GM13976 (cell line): ENCODE data around the gene LRRC14B.
"Not testable (repeated sequence)": the region's sequence is repeated elsewhere in the genome, so short reads cannot be mapped to it uniquely, and the experiment has no call there.

Experiments used
- DNase-seq: peaks from one replicate; pipeline ENCODE4 v3.0.0; 2012; ENCODE audit warnings: low spot score
- in situ Hi-C: fragments of 300-500 bp; cut with MboI; formaldehyde crosslinking; loops from one replicate; pipeline ENCODE4 v1.12.0; 2022; ENCODE audit warnings: low sequenced_read_pairs, mixed read lengths, inconsistent platforms; ENCODE audit not compliant: unreplicated experiment
- TF ChIP-seq, protein P1 (sequence below): IDR thresholded peaks from 2 replicates; pipeline ENCODE4 v1.5.1; 2012; ENCODE audit warnings: borderline replicate concordance, mild to moderate bottlenecking; ENCODE audit not compliant: insufficient read depth; ENCODE audit errors: extremely low read depth, missing control alignments, control extremely low read depth

Gene LRRC14B

DNA sequence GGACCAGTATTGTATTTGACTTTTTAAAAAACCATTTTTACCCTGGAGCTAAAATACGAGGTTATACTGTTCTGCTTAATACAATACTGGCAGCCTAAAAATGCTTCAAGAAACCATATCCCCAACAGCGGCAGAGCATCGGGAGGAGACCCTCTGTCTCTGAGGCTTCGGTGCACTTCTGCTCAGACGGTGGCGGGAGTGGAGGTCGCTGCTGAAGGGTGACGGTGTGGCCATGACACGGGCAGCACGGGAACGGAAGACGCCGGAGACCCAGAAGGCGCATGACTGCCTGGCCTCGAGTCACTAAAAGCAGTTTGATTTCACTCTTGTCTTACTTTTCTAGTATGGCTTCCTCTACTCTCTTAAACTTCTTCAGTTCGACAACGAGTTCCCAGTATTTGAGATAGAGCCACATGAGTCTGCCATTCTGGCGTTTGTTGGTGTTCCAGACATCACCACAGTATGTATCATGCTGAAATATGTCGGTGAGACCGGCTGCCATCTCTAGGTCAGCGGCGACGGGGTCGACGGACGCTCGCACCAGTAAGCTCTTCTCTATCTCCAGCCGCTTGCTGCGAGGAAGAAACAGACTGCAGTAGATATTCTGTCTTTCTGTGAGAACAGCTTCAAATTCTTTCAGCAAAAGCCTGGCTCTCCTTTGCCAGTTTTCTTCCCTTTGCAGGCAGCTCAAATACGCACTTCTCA lies 13.8 kb downstream of the LRRC14B start:
- TF ChIP-seq, protein P1, sequence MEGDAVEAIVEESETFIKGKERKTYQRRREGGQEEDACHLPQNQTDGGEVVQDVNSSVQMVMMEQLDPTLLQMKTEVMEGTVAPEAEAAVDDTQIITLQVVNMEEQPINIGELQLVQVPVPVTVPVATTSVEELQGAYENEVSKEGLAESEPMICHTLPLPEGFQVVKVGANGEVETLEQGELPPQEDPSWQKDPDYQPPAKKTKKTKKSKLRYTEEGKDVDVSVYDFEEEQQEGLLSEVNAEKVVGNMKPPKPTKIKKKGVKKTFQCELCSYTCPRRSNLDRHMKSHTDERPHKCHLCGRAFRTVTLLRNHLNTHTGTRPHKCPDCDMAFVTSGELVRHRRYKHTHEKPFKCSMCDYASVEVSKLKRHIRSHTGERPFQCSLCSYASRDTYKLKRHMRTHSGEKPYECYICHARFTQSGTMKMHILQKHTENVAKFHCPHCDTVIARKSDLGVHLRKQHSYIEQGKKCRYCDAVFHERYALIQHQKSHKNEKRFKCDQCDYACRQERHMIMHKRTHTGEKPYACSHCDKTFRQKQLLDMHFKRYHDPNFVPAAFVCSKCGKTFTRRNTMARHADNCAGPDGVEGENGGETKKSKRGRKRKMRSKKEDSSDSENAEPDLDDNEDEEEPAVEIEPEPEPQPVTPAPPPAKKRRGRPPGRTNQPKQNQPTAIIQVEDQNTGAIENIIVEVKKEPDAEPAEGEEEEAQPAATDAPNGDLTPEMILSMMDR, result no peak
- DNase-seq, result no peak
- in situ Hi-C loops, result no loop called here

DNA sequence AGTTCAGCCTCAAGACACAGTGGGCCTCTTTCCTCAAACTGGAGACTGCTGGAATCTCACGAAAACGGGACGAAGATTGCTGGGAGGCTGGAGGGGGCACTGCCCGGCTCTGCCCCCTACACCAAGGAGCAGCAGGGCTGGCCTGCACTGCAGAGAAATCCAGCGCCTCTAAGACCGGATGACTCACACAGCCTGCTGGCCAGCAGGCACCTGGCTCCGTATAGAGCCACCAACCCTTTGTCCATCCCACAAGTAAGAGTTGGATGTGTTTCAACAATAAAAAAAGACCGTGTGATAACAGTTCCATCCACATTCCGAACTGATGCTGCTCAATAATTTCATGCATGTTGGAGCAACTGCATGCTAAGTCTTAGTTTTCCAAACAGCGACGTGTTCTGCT lies 15.1 kb downstream of the LRRC14B start:
- no peak for DNase-seq
- in situ Hi-C loops, result no loop called here
- TF ChIP-seq, protein P1, result no peak

DNA sequence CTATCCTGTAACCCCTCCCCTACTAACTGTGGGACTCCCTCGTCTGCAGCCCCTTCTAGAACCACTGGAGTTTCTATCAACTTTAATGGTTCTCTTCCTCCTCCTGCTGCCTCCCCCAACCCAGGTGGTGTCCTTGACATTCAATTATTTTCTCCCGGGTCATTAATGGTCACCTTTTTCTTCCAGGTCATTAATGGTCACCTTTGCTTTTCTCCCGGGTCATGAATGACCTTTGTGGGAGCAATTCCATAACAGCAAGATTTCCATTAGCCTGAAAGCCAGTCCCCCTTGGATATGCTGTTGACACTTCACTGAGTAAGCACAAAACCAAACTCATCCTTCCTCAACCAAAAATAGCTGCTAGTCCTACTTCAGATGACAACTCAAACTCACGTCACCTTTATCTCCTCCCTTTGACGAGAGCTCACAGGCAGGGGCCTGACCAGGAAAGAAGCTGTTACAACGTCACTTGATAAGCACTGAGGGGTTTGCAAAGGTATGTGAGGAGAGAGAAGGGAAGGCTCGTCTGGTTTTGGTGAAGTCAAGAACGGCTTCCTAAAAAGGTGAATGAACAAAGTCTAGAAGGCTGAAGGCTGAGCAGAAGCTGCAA lies 15.7 kb downstream of the LRRC14B start:
- DNase-seq, result peak; percentile 13
- TF ChIP-seq, protein P1, result no peak
- in situ Hi-C loops, result no loop called here

DNA sequence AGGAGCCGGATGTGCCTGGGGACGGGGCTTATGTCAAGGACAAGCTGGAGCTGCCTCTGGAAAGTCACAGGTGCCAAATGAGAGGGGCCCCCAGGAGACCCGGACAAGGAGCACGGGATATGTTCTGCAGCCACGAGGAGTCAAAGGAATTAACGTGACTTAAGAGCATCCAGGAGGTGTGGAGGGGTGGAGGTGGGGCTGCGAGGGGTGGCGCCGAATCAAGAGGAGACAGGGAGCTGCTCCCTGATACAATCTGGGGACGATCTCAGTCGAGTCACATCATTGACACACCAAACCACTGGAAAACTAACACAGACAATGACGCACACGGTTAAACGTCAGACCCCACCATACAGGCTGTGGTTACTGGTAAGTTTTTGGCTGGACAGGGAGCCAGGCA lies 16.3 kb downstream of the LRRC14B start:
- TF ChIP-seq, protein P1, result no peak
- in situ Hi-C loops, result no loop called here
- peak; percentile 17 for DNase-seq

DNA sequence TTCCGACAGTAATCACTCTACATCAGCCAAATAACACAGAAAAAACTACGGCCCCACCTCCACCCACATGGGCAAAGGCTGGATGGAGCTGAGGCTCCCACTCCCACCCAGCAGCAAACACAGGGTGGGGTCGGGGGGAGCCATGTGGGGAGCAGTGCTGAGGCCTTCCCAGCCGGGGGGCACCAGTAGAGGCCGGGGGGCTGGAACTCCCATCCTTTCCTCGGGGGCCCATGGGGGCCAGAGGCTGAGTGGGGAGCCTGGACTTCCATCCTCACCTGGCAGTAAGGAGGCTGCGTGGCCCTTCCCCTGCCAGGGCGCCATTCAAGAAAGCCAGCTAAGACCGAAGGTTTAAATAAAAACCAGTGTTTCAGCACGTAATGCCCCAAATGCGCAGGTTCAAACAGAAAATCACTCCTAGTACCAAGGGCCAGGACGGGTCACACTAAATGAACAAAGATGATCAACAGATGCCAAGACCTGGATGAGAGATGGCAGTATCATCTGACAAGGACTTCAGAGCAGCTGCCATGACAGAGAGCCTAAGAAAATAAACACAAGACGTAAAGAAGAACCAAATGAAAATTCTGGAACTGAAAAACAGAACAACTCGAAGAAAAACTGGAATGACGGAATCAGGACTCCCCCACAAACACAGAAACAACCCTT lies 17.3 kb downstream of the LRRC14B start:
- TF ChIP-seq, protein P1, result no peak
- DNase-seq, result no peak
- in situ Hi-C loops, result no loop called here

DNA sequence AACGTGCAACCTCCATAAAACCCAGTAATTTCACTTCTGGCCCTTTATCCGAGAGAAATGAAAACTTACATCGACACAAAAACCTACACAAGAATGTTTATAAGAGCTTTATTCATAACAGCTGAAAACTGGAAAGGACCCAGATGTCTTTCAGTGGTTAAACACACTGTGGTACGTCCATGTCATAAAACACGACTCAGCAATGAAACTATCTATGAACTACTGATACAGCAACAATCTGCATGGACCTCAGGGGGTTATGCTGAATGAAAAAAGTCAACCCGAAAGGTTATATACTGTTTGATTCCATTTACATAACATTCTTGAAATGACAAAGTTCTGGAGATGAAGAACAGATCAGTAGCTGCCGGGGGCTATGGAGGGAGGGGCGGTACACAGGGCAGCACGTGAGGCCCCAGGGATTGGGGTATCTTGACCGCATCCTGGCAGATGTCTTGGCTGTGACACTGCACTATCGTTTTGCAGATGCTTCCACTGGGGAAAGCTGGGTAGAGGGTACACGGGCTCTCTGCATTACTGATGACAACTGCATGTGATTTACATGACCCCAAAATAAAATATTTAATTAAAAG lies 22.6 kb downstream of the LRRC14B start:
- in situ Hi-C loops, result no loop called here
- TF ChIP-seq, protein P1, result no peak
- DNase-seq, result no peak

DNA sequence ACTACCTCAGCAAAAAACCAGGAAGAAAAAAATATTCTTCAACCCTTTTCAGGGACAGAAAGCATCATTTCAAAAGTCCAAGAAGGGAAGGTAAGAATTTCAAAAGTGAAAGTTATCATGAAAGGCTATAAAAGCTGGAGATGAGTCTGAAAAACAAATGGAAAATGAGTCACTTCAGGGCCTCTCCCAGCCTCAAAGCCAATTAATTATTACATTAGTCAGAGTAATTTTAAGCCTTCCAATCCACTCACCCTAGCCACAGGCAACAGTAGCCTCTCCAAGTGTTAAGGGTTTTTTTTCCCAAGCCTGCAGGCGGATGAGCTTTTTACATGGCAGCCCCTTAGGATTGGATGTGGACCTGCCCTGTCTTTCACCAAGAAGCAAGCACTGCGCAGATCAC lies 24.0 kb downstream of the LRRC14B start:
- DNase-seq, in situ Hi-C loops: not testable (repeated sequence)

DNA sequence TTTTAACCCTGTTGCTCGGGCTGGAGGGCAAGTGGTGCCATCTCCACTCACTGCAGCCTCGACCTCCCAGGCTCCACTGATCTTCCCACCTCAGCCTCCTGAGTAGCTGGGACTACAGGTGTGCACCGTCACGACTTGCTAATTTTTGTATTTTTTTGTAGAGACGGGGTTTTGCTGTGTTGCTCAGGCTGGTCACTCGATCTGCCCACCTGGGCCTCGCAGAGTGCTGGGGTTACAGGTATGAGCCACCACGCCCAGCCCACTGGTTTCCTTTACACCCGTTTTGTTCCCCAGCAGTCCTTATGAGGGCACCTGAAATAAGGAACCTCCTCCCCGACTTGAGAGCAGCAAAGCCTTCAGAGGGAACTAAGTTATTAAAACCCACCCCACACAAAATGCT lies 24.8 kb downstream of the LRRC14B start:
- DNase-seq, in situ Hi-C loops: not testable (repeated sequence)
